ENCODE data around the gene ZCCHC24. TPM values are rescaled to one million over a fixed set of nuclear protein-coding genes. Genes with fewer than 3 reads are reported as not detected.

Gene ZCCHC24
- total and polyA plus RNA-seq, 2 of the 8 experiments (the other 6 are each of a cell fraction or from before 2014, with no cell fraction given) = 3.9 to 6.9 TPM

- TF ChIP-seq TEAD4 (IDR thresholded peaks at IDR 0.05; ENCODE audit: low read depth, low read length) = no peak
- no peak for TF ChIP-seq GTF2F1 (IDR thresholded peaks at IDR 0.05; ENCODE audit: borderline replicate concordance, low read depth, low read length)
- no peak for TF ChIP-seq NANOG (IDR thresholded peaks at IDR 0.05; ENCODE audit: insufficient read depth, low read depth, low read length, poor library complexity, severe bottlenecking)
- TF ChIP-seq HDAC2 (IDR thresholded peaks at IDR 0.05; ENCODE audit: borderline replicate concordance in 1 of 2, low read depth in 2 of 2, low read length in 2 of 2) = no peak
Measured at GRCh38 chr10:79391231-79392019, 54.0 kb downstream of the ZCCHC24 start (continued).
